IMR-90 (cell line): ENCODE results near the gene MNT. TPM values are rescaled to one million over a fixed set of nuclear protein-coding genes. Genes with fewer than 3 reads are reported as not detected.

Source experiments
- CEBPB ChIP-seq: IDR thresholded peaks from 2 replicates; pipeline ENCODE4 v1.6.1; 2012; ENCODE audit warnings: low read depth, low read length, improper control_type of control experiment
- RAD21 ChIP-seq: IDR thresholded peaks from 2 replicates; pipeline ENCODE4 v1.6.1; 2012; ENCODE audit warnings: low read length, improper control_type of control experiment
- RFX5 ChIP-seq: IDR thresholded peaks from 2 replicates; pipeline ENCODE4 v1.8.0; 2012; ENCODE audit warnings: low read depth, mild to moderate bottlenecking, low read length, moderate library complexity
- polyA plus RNA-seq, 3 experiments: library from polyadenylated mRNA; depleted of rRNA; stranded (reverse); fragments of >200 nt; gene quantifications; 2 replicates each; pipeline ENCODE4 v1.2.3, GENCODE V29; 2012; ENCODE audit warnings: low replicate concordance in 1 of 3
- total RNA-seq: library from RNA; depleted of rRNA; stranded (reverse); fragments of >200 nt; gene quantifications from 2 replicates; pipeline ENCODE4 v1.2.3, GENCODE V29; 2012
- TF ChIP-seq, protein P1 (sequence below): conservative IDR thresholded peaks from 2 replicates; pipeline ENCODE4 v1.5.1; 2012; ENCODE audit warnings: mild to moderate bottlenecking, low read depth, low read length, improper control_type of control experiment

The MNT gene
- total and polyA plus RNA-seq, 2 of the 4 experiments (the other 2 are of a cell fraction): 1.4 to 8.3 TPM

DNA sequence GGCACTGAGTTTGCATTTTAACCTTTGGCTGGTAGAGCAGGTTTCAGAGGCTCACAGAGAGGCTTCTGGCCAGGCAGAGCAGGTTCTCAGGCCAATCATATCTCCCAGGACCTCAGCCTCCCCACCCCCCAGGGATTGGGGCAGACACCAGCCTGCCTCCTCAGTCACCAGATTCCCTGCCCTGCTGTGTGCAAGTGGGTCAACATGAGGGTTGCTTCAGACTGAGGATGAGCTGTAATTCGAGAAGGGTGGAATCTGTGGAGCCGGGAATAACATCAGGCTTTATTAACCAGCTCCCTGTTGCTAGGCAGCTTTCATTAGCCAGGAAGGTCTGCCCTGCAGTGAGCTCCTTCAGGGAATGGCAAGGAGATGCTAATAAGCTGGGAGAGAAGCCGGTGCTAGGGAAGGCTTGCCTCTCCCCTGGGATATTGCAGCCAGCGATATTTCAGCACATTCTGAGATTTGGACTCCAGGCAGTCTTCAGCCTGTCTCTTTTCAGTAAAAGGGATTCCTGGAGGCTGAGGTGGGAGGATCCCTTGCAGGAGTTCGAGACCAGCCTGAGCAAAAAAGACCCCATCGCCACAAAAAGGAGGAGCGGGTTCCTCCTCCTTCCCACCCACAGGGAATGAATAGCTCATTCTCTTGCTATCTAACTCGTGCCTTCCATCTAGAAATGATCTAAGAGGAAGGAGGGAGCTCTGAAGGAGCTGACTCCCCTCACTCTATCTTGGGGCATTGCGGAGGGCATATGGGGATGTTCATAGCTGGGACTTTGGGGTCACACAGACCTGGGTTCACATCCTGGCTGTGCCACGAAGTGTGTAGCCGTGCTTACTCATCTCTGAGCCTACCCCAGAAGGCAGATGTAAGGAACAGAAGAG is 52.8 kb downstream of the MNT start (continued):
- TF ChIP-seq, protein P1, sequence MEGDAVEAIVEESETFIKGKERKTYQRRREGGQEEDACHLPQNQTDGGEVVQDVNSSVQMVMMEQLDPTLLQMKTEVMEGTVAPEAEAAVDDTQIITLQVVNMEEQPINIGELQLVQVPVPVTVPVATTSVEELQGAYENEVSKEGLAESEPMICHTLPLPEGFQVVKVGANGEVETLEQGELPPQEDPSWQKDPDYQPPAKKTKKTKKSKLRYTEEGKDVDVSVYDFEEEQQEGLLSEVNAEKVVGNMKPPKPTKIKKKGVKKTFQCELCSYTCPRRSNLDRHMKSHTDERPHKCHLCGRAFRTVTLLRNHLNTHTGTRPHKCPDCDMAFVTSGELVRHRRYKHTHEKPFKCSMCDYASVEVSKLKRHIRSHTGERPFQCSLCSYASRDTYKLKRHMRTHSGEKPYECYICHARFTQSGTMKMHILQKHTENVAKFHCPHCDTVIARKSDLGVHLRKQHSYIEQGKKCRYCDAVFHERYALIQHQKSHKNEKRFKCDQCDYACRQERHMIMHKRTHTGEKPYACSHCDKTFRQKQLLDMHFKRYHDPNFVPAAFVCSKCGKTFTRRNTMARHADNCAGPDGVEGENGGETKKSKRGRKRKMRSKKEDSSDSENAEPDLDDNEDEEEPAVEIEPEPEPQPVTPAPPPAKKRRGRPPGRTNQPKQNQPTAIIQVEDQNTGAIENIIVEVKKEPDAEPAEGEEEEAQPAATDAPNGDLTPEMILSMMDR: no peak
- TF ChIP-seq CEBPB (peak; percentile 90), RAD21 (no peak), RFX5 (peak; percentile 93)
